Right lobe of liver (tissue), 6 donors: ENCODE results near the gene C5AR2. TPM values are rescaled to one million over a fixed set of nuclear protein-coding genes. Genes with fewer than 3 reads are reported as not detected.

Experiments
- ATAC-seq, 4 donors: fragments of 200-7000 bp; cut with Tn5 transposase; one replicate each; pipeline ENCODE4 v1.9.1; 2020; ENCODE audit warnings: mild to moderate bottlenecking in 4 of 4, moderate library complexity in 4 of 4
- DNase-seq, 3 donors: peaks; one replicate each; pipeline ENCODE4 v3.0.0-alpha.2; 2020
- H3K27ac ChIP-seq, 3 donors: fragments of 200-600 bp; one replicate each; pipeline ENCODE4 v1.8.0; 2022
- H3K27me3 ChIP-seq, 2 donors: fragments of 200-600 bp; one replicate each; pipeline ENCODE4 v1.8.0; 2022
- H3K36me3 ChIP-seq, 4 donors: fragments of 200-600 bp; sonication (generic) in 1 of 4; one replicate each; pipeline versions ENCODE4 v1.5.1 to v1.8.0; 2017 to 2022; ENCODE audit warnings: control low read depth in 1 of 4
- H3K4me1 ChIP-seq, 4 donors: fragments of 200-600 bp; sonication (generic) in 1 of 4; one replicate each; pipeline versions ENCODE4 v1.5.1 to v1.8.0; 2017 to 2022; ENCODE audit warnings: control low read depth in 1 of 4
- H3K4me3 ChIP-seq, 3 donors: fragments of 200-600 bp; one replicate each; pipeline ENCODE4 v1.8.0; 2022
- H3K9me3 ChIP-seq, 4 donors: fragments of 200-600 bp; sonication (generic) in 1 of 4; one replicate each; pipeline versions ENCODE4 v1.5.1 to v1.8.0; 2017 to 2022; ENCODE audit warnings: control low read depth in 1 of 4
- POLR2A ChIP-seq: fragments of 450-650 bp; IDR thresholded peaks from one replicate; pipeline ENCODE4 v1.6.1; 2017; ENCODE audit warnings: antibody characterized with exemption, mild to moderate bottlenecking
- WGBS: methylation state at CpG from one replicate; pipeline ENCODE4 v1.1.6; 2018; ENCODE audit warnings: low coverage, low lambda C conversion rate; ENCODE audit not compliant: insufficient coverage; ENCODE audit errors: missing lambda C conversion rate; 5-methylcytosine and 5-hydroxymethylcytosine counted together
- intact Hi-C, 2 donors: fragments of 100-400 bp; cut with DNase I; formaldehyde crosslinking; loops; one replicate each; pipeline versions ENCODE4 v1.11.2 to v1.14.1; 2022
- total RNA-seq, 6 experiments: library from RNA; depleted of rRNA in 2 of 6; stranded (reverse); fragments of >200 nt in 2 of 6; fragmentation: NEBNext Ultra II Directional in 3 of 6; extraction: Animal tissue kit (Norgen Biotek cat#: 25700) in 3 of 6; gene quantifications; one replicate each; pipeline versions ENCODE4 v1.1.0 to v1.2.4, GENCODE V29; 2016 to 2023
- TF ChIP-seq, protein P1 (sequence below), 4 donors: fragments of 200-600 bp in 3 of 4; fragments of 450-650 bp in 1 of 4; IDR thresholded peaks; one replicate each; pipeline versions ENCODE4 v1.5.1 to v1.8.0; 2016 to 2022; ENCODE audit warnings: antibody characterized with exemption in 4 of 4, mild to moderate bottlenecking in 2 of 4
- donor health status: DM: no; HTN: yes; CAD: no.
- donor health status: DM: no; HTN: no; CAD: no.
- donor health status: DM: no; HTN: no; CAD: no.
- donor health status: DM: no; HTN: yes; CAD: no.
- donor health status: DM: no; HTN: yes; CAD: no.

The C5AR2 gene
- total RNA-seq, 6 experiments from 2014 or later, result 1.1 to 6.6 (median 3.7) TPM

DNA sequence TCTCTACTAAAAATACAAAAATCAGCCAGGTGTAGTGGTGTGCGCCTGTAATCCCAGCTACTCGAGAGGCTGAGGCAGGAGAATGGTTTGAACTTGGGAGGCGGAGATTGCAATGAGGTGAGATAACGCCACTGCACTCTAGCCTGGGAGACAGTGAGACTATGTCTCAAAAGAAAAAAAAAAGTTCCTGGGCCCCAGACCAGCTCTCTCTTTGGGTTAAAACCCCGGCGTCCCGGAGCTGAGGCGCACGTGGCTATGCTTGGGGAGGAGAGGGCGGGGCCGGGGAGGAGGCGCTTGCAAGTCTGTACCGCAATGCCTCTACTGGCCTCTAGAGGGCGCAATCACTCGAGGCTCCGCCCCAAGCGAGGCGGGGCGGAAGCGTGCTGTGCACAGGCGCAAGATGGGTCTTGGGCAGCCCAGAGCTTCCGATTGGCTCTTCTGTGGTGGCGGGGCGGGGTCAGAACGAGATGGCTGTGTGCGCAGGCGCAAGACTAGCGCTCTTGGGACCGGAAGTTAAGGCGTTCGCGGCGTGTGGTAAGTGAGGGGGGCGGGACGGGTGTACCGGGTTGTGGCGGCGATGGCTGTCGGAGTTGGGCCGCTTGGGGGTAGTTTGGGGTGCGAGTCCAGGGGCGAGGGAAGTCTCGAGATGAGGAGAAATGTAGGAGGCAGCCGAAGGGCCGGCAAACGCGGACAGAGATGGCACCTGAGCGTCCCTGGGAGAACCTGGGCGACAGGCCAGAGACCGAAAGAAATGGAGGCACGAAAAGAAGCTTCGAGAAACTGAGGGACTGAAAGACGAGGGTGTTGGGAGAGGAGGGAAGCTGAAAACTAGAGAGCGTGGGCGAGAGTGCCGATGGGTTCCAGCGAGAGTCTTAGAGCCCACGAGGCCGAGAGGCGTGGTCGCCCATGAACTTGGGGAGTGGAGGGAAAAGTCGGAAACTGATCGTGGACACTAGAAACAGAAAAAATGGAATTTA lies 17.1 kb downstream of the C5AR2 start, which contains the start of gene DHX34:
Gene DHX34, plus strand, starts transcription at position 497 of the 977 bp plus-strand sequence. CDS start 3,716 bp downstream, outside the sequence.
- 2% methylated on average over 49 of the region's 63 CpGs for WGBS
- no peaks in the 10 kb centered on the region for H3K9me3 ChIP-seq
- H3K27ac ChIP-seq, result peak within 1 kb of the TSS; percentile 41 to 57 (median 44)

DNA sequence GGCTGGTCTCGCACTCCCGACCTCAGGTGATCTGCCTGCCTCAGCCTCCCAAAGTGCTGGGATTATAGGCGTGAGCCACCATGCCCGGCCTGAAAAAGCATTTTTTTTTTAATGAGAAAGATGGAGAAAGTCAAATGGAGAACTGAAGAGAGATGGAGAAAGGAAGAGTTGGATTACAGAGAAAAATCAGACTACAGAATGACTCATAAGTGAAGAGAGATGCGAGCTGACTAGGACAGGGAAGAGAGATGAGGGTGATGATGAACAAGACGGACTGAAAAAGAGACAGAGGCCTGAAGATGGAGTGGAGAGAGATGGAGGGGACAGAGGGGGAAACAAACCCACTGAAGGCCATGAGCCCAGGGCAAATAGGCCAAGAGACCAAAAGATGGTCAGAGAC lies 18.7 kb downstream of the C5AR2 start:
- Histone ChIP-seq H3K9me3 (no peaks in the 10 kb centered on the region), H3K27ac (no peak overlapping the region), H3K4me1 (peaks cover 0 to 21% (median 10%) of the 10 kb centered on the region in 4 donors), H3K4me3 (no peak overlapping the region), H3K27me3 (no peaks in the 10 kb centered on the region), H3K36me3 (peaks cover 2 to 19% (median 11%) of the 10 kb centered on the region in 4 donors)
- ATAC-seq, result no peak
- DNase-seq, result no peak
- 85% methylated on average over 5 of the region's 6 CpGs for WGBS
- no peak for TF ChIP-seq POLR2A
- TF ChIP-seq, protein P1, sequence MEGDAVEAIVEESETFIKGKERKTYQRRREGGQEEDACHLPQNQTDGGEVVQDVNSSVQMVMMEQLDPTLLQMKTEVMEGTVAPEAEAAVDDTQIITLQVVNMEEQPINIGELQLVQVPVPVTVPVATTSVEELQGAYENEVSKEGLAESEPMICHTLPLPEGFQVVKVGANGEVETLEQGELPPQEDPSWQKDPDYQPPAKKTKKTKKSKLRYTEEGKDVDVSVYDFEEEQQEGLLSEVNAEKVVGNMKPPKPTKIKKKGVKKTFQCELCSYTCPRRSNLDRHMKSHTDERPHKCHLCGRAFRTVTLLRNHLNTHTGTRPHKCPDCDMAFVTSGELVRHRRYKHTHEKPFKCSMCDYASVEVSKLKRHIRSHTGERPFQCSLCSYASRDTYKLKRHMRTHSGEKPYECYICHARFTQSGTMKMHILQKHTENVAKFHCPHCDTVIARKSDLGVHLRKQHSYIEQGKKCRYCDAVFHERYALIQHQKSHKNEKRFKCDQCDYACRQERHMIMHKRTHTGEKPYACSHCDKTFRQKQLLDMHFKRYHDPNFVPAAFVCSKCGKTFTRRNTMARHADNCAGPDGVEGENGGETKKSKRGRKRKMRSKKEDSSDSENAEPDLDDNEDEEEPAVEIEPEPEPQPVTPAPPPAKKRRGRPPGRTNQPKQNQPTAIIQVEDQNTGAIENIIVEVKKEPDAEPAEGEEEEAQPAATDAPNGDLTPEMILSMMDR (IDR thresholded peaks at IDR 0.05), result no peak
- intact Hi-C loops, result no loop called here

More for the DNA sequence above, 17.1 kb downstream of the C5AR2 start, which contains the start of gene DHX34:
- TF ChIP-seq, protein P1 (IDR thresholded peaks at IDR 0.05), result peak; percentile 99 to 100 (median 100)
- TF ChIP-seq POLR2A, result peak; percentile 88
- Histone ChIP-seq H3K36me3 (peaks cover 0 to 6% (median 2%) of the 10 kb centered on the region in 4 donors), H3K4me3 (peak within 1 kb of the TSS; percentile 73 to 93 (median 82)), H3K4me1 (peaks cover 0 to 21% (median 10%) of the 10 kb centered on the region in 4 donors), H3K27me3 (no peaks in the 10 kb centered on the region)
- intact Hi-C loops, result no loop called here
- DNase-seq (peak; percentile 97 to 99 (median 99)), ATAC-seq (peak; percentile 97 to 99 (median 98))

DNA sequence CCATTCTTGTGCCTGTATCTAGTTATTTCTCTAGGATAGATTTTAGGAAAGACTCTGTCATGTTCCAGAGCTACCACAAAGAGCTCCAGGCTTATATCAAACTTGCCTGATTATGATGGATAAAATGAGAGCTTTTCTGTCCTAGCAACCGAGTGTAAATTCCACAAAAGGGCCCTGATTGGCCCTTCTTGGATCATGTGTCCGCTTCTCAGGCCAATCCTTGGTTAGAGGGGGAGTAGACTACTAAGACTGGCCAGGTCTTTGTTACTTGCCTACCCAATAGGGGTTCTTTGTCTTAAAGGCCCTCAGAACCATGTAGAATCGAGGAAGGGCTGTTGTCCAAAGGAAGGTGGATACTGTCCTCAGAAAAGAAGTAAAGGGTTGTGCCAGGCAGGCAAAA lies 19.6 kb downstream of the C5AR2 start:
- ATAC-seq, result no peak
- WGBS, result 100% methylated on average over 2 of the region's 3 CpGs
- no peak overlapping the region for H3K27ac ChIP-seq

DNA sequence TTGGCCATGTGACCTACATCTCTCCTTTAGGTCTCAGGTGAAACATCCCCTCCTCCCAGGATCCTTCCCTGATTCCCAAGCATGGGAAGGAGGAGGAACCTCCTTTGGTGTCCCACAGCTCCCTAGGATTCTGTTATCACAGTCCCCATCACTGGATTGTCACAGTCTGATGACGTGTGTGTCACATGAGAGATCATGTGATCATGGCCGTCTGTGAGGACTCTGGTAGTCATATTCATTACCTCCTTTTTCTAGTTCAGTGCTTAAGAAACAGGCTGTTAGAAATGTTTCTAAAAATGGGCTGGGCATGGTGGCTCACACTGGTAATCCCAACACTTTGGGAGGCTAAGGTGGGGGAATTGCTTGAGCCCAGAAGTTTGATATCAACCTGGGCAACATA lies 20.1 kb downstream of the C5AR2 start:
- H3K9me3 ChIP-seq, result no peaks in the 10 kb centered on the region
- H3K4me1 ChIP-seq, result peaks cover 0 to 21% (median 10%) of the 10 kb centered on the region in 4 donors
- no peak for DNase-seq
- H3K27me3 ChIP-seq, result no peaks in the 10 kb centered on the region
- H3K36me3 ChIP-seq, result peaks cover 8 to 32% (median 13%) of the 10 kb centered on the region in 4 donors
- no peak overlapping the region for H3K4me3 ChIP-seq
- no peak for ATAC-seq
- no peak overlapping the region for H3K27ac ChIP-seq
- WGBS, result 0% methylated on average over 1 of the region's 2 CpGs
- TF ChIP-seq, protein P1 (IDR thresholded peaks at IDR 0.05), result no peak
- TF ChIP-seq POLR2A, result no peak
- intact Hi-C loops, result no loop called here

More for the DNA sequence above, 19.6 kb downstream of the C5AR2 start:
- Histone ChIP-seq H3K9me3 (no peaks in the 10 kb centered on the region), H3K27me3 (no peaks in the 10 kb centered on the region), H3K4me1 (peaks cover 0 to 21% (median 10%) of the 10 kb centered on the region in 4 donors), H3K4me3 (no peak overlapping the region), H3K36me3 (peaks cover 8 to 29% (median 13%) of the 10 kb centered on the region in 4 donors)
- intact Hi-C loops, result no loop called here
- no peak for DNase-seq
- TF ChIP-seq, protein P1 (IDR thresholded peaks at IDR 0.05), result no peak
- TF ChIP-seq POLR2A, result no peak
